GM19455 (cell line): ENCODE data around the gene DUS1L.

Experiments
- ATAC-seq: cut with Tn5 transposase; IDR thresholded peaks from one replicate; pipeline ENCODE4 v1.9.1; 2021; ENCODE audit not compliant: unreplicated experiment

DUS1L gene

GRCh38 chr17:82056729-82057621 lies 8.6 kb downstream of the DUS1L start:
- ATAC-seq, result no peak

- ATAC-seq, result no peak
Observed at GRCh38 chr17:82055965-82056728, 9.5 kb downstream of the DUS1L start.

GRCh38 chr17:82055023-82055964 lies 10.3 kb downstream of the DUS1L start:
- ATAC-seq, result no peak

- no peak for ATAC-seq
Observed at GRCh38 chr17:82054351-82055022, 11.1 kb downstream of the DUS1L start.

GRCh38 chr17:82053556-82054263 lies 11.9 kb downstream of the DUS1L start:
- no peak for ATAC-seq

- no peak for ATAC-seq
Observed at GRCh38 chr17:82053130-82053529, 12.5 kb downstream of the DUS1L start.

- ATAC-seq, result no peak
Observed at GRCh38 chr17:82052638-82053059, 13.0 kb downstream of the DUS1L start.

- ATAC-seq, result peak; percentile 74
Observed at GRCh38 chr17:82051776-82052637, 13.6 kb downstream of the DUS1L start, which contains the start of the genes GPS1 and RFNG. TSS of gene GPS1 (plus strand) at chr17:82051898. CDS start at chr17:82051932, 34 bp downstream. TSS of gene RFNG (minus strand) at chr17:82051811. CDS start at chr17:82051766, 45 bp downstream.

- ATAC-seq, result no peak
Observed at GRCh38 chr17:82050761-82051641, 14.6 kb downstream of the DUS1L start.

- ATAC-seq, result no peak
Observed at GRCh38 chr17:82050152-82050760, 15.3 kb downstream of the DUS1L start.

GRCh38 chr17:82049521-82049971 lies 16.1 kb downstream of the DUS1L start:
- no peak for ATAC-seq

GRCh38 chr17:82049106-82049505 lies 16.5 kb downstream of the DUS1L start:
- ATAC-seq, result no peak

- no peak for ATAC-seq
Observed at GRCh38 chr17:82048571-82048971, 17.0 kb downstream of the DUS1L start.

- ATAC-seq, result no peak
Observed at GRCh38 chr17:82047914-82048570, 17.6 kb downstream of the DUS1L start.

- ATAC-seq, result no peak
Observed at GRCh38 chr17:82047379-82047778, 18.2 kb downstream of the DUS1L start.

- no peak for ATAC-seq
Observed at GRCh38 chr17:82046903-82047302, 18.7 kb downstream of the DUS1L start.
